ENCODE data around the gene HSPD1. TPM values are rescaled to one million over a fixed set of nuclear protein-coding genes. Genes with fewer than 3 reads are reported as not detected.
"Not testable (repeated sequence)": the region's sequence is repeated elsewhere in the genome, so short reads cannot be mapped to it uniquely, and the experiment has no call there.

The HSPD1 gene
- total RNA-seq, 1 donor from 2014 or later: 145 TPM

DNA sequence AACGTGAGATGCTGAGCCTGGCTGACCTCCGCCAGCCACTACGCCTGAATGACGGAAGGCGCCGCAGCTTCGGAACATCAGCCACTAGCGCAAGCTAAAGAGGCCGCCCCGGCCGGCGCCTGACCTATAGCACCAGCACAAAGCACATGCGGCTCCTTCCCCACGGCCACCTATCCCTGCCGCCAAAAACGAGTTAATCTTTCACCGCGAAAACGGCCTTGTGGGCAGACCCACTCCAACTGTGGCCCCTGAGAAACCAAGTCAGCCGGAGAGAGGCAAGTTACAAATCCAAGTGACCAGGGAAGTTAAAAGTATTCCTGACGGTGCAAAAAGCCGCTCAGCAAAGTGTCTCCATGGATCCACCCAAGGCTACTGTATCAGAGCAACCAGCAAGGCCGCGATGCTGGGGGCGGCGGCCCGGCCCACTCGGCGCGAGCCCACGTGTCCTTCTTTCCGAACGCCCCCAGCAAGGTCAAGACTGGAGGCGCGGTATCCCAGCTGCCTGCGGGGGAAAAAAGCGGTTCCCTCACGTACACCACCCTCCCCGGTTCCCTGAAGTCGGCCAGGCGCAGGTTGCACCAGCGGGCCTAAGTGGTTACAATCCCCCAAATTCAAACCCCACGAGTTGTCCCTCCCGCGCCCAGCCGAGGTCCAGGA, 575 bp downstream of the HSPD1 start:
- ATAC-seq (peak; percentile 0), DNase-seq (ENCODE audit: missing footprints) (peak; percentile 91)
- intact Hi-C loops (cut with DNase I): loop anchor here (2.0 kb wide), 1 partner anchor 46 kb away; the partner anchor contains the start of gene COQ10B

DNA sequence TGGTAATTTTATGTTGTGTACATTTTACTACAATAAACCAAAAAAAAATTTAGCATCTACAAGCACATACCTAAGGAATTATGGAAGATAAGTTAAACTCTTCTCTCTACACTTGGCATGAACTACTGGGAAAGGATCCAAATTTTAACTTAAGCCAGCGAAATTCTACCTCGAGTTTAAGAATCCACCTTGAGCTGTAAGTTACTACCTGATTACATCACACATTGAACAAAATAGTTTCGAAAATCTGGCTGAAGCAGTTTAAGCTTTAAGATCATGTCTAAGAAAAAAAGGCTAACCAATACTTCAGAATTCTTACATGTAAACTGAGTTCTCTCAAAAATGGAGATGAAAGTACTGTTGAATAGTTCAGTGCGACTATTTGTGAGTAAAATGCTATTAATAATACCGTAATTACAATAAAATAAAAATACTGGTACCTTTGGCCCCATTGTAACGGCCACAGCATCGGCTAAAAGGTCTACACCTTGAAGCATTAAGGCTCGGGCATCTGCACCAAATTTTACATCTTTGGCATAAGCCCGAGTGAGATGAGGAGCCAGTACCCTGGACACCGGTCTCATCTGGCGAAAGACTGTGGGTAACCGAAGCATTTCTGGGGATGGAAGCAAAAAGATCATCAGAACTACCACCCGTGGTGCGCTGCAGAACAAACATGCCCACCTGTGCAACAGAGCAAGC, 1.3 kb downstream of the HSPD1 start:
- no peak for ATAC-seq
- intact Hi-C loops (cut with DNase I): loop anchor here (2.0 kb wide), 1 partner anchor 46 kb away; the partner anchor contains the start of gene COQ10B
- DNase-seq (ENCODE audit: missing footprints): no peak

DNA sequence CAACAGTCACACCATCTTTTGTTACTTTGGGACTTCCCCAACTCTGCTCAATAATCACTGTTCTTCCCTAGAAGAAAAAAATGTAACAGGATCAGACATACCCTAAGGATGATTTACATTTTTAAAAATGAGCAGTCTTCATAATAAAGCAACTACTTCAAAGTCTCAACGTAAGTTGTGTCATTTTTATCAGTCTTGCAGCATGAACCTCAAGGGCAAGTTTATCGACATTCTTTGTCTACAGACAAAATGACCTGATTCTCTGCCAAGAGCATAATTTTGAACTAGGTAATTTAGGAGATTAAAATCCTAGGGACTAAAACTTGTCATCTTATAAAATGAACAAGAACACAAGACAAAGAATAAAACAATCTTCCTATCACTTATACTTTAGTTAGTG, 2.3 kb downstream of the HSPD1 start:
- ATAC-seq (no peak), DNase-seq (ENCODE audit: missing footprints) (no peak)
- intact Hi-C loops (cut with DNase I): no loop called here

DNA sequence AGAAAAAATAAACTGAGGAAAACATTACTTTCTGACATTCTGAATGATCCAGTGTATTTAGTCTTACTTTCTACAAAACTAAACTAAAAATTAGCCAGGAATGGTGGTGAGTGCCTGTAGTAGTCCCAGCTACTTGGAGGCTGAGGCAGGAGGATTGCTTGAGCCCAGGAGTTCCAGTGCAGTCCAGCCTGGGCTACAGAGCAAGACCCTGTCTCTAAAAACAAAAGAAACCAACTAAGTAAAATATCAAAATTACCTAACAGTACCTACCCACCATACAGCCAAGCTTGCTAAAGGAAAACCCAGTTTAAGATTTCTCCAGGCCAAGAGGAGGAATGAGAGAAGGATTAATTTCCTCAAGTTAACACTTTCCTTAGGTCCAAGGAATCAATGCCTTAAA, 2.9 kb downstream of the HSPD1 start:
- DNase-seq (ENCODE audit: missing footprints): no peak

DNA sequence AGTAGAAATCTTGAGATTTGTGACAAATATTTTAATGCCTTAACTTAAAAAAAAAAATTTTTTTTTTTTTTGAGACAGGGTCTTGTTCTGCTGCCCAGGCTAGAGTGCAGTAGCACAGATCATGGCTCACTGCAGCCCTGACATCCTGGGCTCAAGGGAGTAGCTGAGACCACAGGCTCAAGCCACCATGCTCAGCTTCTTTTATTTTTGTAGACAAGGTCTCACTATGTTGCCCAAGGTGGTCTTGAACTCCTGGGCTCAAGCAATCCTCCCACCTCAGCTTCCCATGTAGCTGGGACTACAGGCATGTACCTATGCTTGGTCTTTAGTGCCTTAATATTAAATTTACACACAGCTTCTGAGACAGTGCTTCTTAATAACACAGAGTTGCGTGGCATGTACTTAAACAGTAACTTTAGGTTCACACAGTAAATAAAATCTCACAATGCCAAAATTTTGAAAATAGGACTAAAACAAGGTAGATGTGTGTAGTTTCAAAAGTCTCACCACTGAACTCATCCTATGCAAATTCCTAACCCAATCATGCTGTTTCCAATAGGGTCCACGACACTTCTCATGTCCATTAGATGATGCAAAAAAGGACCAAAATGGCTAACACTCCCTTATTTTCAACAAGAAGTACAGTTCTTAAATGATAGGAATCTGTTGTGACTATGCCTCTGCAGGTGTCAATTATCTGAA, 4.1 kb downstream of the HSPD1 start:
- intact Hi-C loops (cut with DNase I): no loop called here
- ATAC-seq: no peak

More for the DNA sequence above, 2.9 kb downstream of the HSPD1 start:
- ATAC-seq: no peak
- intact Hi-C loops (cut with DNase I): no loop called here

DNA sequence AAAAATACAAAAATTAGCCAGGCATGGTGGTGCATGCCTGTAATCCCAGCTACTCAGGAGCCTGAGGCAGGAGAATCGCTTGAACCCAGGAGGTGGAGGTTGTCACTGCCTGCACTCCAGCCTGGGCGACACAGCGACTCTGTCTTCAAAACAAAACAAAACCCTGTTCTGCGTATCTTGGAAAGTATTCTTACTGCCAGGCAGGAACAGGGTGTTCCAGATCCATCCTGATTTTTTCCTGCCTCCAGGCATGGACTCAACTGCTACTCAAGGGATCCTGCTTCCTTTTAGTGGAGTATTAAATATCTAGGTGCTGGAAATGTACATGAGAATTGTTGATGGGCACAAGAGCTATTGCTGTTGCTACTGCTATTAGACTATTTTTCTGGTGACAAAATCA, 12.3 kb downstream of the HSPD1 start:
- ATAC-seq (no peak), DNase-seq (ENCODE audit: missing footprints) (no peak)
- intact Hi-C loops (cut with DNase I): no loop called here

More for the DNA sequence above, 4.1 kb downstream of the HSPD1 start:
- DNase-seq (ENCODE audit: missing footprints): no peak

DNA sequence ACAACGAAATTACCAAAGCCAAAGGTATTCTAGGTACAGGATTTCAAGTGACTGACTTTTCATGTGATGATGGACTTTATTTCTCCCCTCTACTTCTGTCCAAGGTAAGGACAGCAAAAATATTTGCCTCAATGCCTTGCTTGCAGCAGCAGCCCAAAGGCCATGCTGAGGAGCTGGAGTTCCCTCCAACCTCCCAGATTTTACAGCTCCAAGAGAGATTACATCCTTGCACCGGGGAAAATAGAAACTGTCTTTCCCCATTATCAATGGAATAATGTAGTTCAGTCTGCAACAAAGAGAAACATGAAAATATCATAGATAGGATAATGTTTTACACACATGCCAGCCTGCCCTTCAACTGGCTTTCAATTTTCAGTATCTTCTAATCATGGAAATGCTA, 13.5 kb downstream of the HSPD1 start:
- DNase-seq (ENCODE audit: missing footprints): no peak
- intact Hi-C loops (cut with DNase I): no loop called here
- no peak for ATAC-seq

DNA sequence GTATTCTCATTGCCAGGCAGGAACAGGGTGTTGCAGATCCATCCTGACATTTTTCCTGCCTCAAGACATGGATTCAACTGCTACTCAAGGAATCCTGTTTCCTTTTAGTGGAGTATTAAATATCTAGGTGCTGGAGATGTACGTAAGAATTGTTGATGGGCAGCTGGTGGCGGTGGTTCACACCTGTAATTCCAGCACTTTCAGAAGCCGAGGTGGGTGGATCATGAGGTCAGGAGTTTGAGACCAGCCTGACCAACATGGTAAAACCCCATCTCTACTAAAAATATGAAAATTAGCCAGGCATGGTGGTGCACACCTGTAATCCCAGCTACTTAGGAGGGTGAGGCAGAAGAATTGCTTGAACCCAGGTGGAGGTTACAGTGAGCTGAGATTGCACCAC, 15.4 kb downstream of the HSPD1 start:
- intact Hi-C loops (cut with DNase I): loop anchor here (5.0 kb wide), 1 partner anchor 92 kb away; no protein-coding TSS in a partner anchor
- not testable (repeated sequence) for DNase-seq (ENCODE audit: missing footprints); ATAC-seq

DNA sequence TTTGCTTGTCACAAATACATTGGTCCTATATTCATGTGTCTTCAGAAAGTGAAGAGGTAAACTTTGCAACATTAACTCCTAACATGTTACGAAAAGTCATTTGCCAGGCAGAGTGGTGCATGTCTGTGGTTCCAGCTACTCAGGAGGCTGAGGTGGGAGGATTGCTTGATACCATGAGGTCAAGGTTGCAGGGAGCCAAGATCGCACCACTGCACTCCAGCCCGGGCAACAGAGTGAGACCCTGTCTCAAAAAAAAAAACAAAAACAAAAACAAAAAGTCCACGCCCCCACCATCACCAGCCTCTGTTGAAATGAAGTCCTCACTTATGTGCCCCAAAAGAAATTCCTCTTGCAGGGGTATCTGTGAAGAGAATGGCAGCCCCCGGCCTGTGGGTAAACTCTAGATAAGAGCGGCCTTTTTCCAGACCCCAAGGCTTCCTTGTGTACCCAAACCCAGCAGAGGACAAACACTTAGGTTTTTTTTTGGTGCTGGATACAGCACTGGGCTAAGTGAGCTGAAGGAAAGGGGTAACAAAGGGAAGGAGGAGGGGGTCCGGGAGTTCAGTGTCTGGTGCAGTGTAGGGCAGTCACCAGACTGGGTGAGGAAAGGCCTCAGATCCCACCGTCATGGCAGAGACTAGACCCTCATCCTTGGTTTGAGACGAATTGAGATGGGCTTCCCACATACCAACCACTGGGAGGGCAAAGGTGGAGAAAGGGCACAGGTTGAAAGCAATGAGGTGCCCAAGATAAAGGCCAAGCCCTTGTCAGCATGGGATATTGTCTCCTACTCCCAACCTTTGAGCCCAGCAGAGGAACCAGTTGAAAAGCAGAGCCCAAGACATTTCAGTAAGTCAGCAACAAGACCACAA, 19.2 kb downstream of the HSPD1 start:
- DNase-seq (ENCODE audit: missing footprints) (no peak), ATAC-seq (no peak)
- intact Hi-C loops (cut with DNase I): loop anchor here (5.0 kb wide), 1 partner anchor 88 kb away; no protein-coding TSS in a partner anchor

DNA sequence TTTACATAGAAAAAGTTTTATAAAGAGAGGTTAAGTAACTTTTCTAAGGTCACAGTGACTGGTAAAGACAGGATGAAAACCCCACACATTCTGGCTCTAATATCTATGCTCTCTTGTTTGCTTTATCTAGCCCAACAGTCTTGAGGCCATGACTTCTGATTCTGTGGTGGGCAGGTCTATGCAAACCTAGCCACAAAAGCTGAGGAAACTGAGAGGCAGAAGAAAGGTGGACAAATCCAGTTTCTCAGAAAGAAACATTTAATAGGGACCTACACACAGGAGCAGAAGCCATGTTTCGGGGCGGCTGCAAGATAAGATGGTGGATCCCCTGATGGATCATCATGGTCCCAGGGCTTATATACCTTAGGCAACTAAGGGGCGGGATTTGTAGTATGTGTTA, 21.8 kb downstream of the HSPD1 start:
- ATAC-seq (no peak), DNase-seq (ENCODE audit: missing footprints) (no peak)
- intact Hi-C loops (cut with DNase I): no loop called here

DNA sequence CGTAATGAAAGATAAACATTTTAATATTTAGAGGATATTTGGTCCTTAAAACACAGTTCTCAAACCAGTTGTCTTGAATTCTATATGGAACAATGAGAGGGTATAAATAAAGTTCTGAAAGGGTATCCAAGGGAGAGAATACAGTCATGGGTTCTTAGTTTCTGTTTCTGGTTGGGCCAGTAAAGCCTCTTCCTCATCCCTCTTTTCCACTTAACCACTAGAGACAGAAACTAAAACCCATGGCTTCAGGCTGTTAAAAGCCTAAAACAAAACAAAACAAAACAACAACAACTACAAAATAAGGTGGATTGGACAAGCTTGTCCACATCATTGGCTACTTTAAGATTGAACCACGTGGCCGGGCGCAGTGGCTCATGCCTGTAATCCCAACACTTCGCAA, 27.5 kb downstream of the HSPD1 start:
- intact Hi-C loops (cut with DNase I): no loop called here
- no peak for ATAC-seq

DNA sequence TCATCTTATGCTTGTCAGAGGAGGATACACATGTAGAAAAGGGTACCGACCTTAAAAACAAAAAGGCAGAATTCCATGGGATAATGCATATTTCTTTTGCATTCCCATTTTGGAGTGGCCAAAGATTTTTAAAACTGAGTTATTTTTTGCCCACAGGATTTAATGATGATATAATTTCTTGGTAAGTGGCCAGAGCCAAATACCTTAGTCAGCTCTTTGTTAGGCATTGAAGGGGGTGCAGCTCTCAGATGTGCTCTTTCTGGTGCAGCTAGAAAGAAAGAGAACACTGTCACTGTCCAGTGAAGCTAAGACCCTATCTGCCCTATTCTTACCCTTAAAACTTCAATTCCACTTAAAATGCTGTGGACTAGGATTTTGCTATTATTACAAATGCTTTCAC, 35.5 kb downstream of the HSPD1 start:
- no peak for ATAC-seq
- DNase-seq (ENCODE audit: missing footprints): no peak
- intact Hi-C loops (cut with DNase I): no loop called here

More for the DNA sequence above, 27.5 kb downstream of the HSPD1 start:
- DNase-seq (ENCODE audit: missing footprints): no peak

DNA sequence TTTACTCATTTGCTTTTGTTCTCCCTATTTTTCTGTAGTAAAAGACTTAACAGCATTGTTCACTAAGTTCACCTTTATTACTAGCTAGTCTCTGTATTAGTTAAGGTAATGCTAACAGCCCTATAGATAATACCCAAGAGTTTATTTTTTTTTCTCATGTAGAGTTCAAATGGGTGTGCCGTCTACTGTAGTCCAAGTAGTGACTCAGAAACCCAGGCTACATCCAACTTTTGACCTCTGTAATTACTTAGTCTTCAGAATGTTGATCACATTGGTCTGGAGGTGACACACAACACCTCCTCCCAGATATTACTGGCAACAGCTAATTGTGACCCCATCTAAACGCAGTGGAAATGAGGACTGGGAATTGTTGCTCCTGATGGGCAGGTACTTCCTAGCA, 38.6 kb downstream of the HSPD1 start:
- DNase-seq (ENCODE audit: missing footprints): no peak
- no peak for ATAC-seq
- intact Hi-C loops (cut with DNase I): no loop called here

DNA sequence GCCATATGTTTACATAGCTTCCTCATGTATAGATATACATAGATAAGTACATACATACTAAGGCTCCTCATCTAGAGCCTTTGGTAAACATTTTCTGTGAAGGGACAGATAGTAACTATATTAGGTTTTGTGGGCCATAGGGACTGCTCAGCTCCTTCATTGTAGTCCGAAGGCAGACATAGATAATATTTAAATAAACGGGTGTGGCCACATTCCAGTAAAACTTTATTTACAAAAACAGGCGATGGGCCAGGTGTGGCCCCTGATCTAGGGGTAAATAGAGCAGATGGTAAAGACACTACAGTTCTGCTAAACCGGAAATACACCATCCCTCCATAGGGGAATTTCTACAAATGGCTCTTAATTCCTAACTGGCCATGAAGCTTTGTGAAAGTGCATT, 39.0 kb downstream of the HSPD1 start:
- intact Hi-C loops (cut with DNase I): no loop called here
- DNase-seq (ENCODE audit: missing footprints): no peak
- no peak for ATAC-seq

DNA sequence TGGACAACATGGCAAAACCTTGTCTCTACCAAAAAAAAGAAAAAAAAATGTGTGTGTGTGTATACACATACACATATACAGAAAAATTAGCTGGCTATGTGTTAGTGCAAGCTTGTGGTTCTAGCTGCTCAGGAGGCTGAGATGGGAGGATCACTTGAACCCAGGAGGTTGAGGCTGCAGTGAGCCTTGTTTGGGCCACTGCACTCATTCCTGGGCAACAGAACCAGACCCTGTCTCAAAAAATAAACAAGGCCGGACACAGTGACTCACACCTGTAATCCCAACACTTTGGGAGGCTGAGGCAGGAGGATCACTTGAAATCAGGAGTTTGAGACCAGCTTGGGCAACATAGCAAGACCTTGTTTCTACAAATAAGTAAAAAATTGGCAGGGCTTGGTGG, 44.2 kb downstream of the HSPD1 start:
- intact Hi-C loops (cut with DNase I): no loop called here
- ATAC-seq (no peak), DNase-seq (ENCODE audit: missing footprints) (no peak)

DNA sequence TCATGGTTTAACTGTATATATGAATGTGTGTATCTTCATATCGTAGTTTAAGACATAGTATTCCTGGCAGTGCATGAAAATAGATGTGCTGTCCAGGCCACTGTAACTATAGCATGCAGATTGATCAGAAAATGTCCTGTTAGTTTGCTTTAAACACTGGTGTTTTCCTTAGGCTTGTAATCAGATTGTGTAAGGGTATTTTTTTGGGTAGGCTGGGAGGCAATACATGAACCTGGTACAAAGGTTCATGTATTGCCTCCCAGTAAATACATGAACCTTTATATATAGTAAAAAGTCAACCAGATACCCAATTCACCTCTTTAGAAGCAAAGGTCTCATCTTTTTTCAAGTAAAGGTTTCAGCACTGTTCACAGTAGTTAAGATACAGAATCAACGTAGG, 44.7 kb downstream of the HSPD1 start:
- DNase-seq (ENCODE audit: missing footprints): no peak
- intact Hi-C loops (cut with DNase I): loop anchor here (5.0 kb wide), 1 partner anchor 252 kb away; the partner anchor contains the start of gene MARS2
- ATAC-seq: no peak

DNA sequence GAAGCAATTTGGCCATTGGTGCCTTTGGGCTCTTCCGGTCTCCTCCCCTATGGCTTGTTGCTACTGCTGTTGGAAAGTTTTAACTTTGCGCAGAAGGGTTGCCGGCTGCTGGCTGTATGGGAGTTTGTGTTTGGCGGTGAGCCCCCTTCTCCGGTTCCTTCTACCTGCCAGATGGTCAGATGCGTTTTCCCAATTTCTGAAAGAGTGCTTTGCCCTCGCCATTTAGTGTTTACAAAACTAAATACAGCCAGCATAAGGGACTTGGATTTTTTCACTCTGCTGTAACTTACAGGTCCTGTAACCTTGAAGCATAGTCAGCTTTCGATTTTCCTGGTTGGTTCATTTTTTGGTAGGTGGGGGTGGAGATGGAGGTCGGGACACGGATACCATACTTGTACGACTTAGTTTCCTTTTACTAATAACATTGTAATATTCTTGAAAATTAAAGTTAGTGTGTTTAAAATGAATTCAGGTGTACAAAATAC, 45.7 kb downstream of the HSPD1 start:
- peak; percentile 59 for ATAC-seq
- DNase-seq (ENCODE audit: missing footprints): no peak
- intact Hi-C loops (cut with DNase I): loop anchor here (1.0 to 5.0 kb wide), 3 partner anchors 19 to 253 kb away; partner anchors contain the start of genes HSPD1, MARS2 and SF3B1

DNA sequence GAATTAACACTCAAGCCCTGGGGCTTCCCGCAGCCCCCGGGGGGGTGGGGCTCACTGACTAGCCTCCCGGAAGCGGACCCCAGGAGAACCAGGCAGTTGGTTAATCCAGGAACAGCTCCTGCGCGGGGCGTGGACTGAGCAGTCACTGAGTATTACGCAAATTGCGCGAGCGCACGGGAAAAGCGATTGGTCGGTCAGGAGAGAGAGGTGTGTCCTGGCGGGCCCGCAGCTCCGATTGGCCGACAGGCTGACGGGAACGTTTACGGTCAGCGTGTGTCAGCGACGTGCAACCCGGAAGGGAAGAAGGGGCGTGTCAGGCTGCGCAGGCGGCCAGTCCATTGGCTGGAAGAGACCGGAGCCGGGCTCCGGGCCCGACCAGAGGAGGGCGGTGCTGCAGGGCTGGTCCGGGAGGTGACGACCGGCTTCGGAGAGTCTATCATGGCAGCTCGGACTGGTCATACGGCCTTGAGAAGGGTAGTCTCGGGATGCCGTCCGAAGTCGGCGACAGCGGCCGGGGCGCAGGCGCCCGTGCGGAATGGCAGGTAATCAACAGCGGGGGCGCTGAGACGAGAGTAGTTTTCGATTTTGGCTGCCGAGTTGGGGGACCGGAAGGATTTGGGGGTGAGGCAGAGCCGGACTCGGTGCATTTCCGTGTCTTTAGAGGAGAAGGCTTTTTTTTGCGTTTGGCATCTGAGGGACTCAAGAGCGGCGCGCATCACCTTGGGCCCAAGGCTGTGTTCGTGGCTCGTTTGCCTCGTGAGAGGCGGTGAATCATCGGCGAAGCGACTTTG, 46.3 kb downstream of the HSPD1 start, which contains the start of gene COQ10B:
COQ10B (plus strand) TSS at position 430 of the 791 bp plus-strand sequence; CDS start at position 439, 9 bp downstream.
- DNase-seq (ENCODE audit: missing footprints) (peak; percentile 100), ATAC-seq (peak; percentile 99)
- intact Hi-C loops (cut with DNase I): loop anchor here (1.0 to 5.0 kb wide), 3 partner anchors 18 to 254 kb away; partner anchors contain the start of genes HSPD1, MARS2 and SF3B1

Data from Right ventricle myocardium inferior (tissue), 1 donor.